ENCODE data around the gene IL1RAP. TPM values are rescaled to one million over a fixed set of nuclear protein-coding genes. Genes with fewer than 3 reads are reported as not detected.

IL1RAP gene
- total and polyA plus RNA-seq, 2 experiments from 2014 or later, result 14.6 to 46.5 TPM

GRCh38 chr3:190491533-190492054 is 22.3 kb upstream of the IL1RAP start:
- no peaks in the 10 kb centered on the region for H3K79me2 ChIP-seq
- H3K4me2 ChIP-seq, result no peak overlapping the region
- H3K9me3 ChIP-seq (ENCODE audit: low read depth), result no peaks in the 10 kb centered on the region
- no peaks in the 10 kb centered on the region for H4K20me1 ChIP-seq (ENCODE audit: insufficient read depth, poor library complexity, severe bottlenecking)
- no peaks in the 10 kb centered on the region for H3K9me2 ChIP-seq (replicated peaks; ENCODE audit: insufficient read depth)
- no peaks in the 10 kb centered on the region for H3K36me3 ChIP-seq (replicated peaks; ENCODE audit: insufficient read depth, low read depth)
- H3K4me3 ChIP-seq, result no peak overlapping the region
- H2AFZ ChIP-seq, result no peak overlapping the region
- no peak overlapping the region for H3K27ac ChIP-seq
- 77% methylated on average over 4 of the region's 4 CpGs for WGBS (ENCODE audit: low lambda C conversion rate, missing lambda C conversion rate)
- H3K27me3 ChIP-seq, result no peaks in the 10 kb centered on the region
- no peaks in the 10 kb centered on the region for H3K4me1 ChIP-seq (ENCODE audit: insufficient read depth)
- no peak for DNase-seq (ENCODE audit: low spot score)
- TF ChIP-seq EZH2 (IDR thresholded peaks at IDR 0.05; ENCODE audit: borderline replicate concordance), result no peak
- TF ChIP-seq, protein P1, sequence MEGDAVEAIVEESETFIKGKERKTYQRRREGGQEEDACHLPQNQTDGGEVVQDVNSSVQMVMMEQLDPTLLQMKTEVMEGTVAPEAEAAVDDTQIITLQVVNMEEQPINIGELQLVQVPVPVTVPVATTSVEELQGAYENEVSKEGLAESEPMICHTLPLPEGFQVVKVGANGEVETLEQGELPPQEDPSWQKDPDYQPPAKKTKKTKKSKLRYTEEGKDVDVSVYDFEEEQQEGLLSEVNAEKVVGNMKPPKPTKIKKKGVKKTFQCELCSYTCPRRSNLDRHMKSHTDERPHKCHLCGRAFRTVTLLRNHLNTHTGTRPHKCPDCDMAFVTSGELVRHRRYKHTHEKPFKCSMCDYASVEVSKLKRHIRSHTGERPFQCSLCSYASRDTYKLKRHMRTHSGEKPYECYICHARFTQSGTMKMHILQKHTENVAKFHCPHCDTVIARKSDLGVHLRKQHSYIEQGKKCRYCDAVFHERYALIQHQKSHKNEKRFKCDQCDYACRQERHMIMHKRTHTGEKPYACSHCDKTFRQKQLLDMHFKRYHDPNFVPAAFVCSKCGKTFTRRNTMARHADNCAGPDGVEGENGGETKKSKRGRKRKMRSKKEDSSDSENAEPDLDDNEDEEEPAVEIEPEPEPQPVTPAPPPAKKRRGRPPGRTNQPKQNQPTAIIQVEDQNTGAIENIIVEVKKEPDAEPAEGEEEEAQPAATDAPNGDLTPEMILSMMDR (IDR thresholded peaks at IDR 0.05; ENCODE audit: poor library complexity), result no peak
- TF ChIP-seq EZH2phosphoT487 (IDR thresholded peaks at IDR 0.05; ENCODE audit: low read depth, severe bottlenecking, unreplicated experiment), result no peak

DNA sequence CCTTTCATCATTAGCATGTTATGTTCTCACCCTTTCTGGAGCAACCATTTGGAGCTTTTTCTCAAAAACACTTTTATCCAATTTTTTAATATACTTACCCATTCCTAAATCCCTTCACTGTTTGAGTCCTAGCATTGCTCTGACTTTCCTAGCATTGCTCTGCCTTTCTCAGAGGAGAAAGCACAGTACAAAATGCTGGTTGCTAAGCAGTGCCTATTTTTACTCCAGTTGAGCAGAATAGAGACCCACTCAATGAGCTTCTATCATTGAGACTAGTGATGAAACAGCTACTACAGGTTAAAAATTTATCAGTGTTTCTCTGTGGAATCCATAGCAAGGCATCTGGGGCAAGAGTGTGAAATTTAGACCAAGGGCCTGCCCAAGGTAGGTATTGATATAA is 21.8 kb upstream of the IL1RAP start:
- DNase-seq (ENCODE audit: low spot score), result no peak
- TF ChIP-seq EZH2 (IDR thresholded peaks at IDR 0.05; ENCODE audit: borderline replicate concordance), result no peak
- no peak for TF ChIP-seq EZH2phosphoT487 (IDR thresholded peaks at IDR 0.05; ENCODE audit: low read depth, severe bottlenecking, unreplicated experiment)
- TF ChIP-seq, protein P1 (IDR thresholded peaks at IDR 0.05; ENCODE audit: poor library complexity), result no peak

DNA sequence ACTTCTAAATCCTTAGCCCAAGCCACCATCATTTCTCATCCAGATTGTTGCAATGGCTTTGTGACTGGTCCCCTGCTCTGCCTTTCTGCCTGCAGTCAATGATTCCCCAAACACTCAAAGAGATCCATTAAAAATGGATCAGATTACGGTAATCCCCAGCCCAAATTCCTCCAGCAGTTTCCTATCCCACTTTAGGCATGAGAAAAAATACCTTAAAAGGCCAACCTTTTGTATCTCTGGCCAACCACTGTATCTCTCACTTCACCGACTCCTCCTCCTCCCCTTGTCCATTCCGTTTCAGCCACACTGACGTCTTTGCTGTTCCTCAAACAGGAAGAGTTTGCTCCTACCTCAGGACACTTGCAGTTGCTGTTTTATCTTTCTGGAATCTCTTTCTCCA is 20.9 kb upstream of the IL1RAP start:
- no peak overlapping the region for H3K27ac ChIP-seq
- H3K79me2 ChIP-seq, result no peaks in the 10 kb centered on the region
- 78% methylated on average over 4 of the region's 4 CpGs for WGBS (ENCODE audit: low lambda C conversion rate, missing lambda C conversion rate)
- no peak overlapping the region for H3K4me2 ChIP-seq
- H3K27me3 ChIP-seq, result no peaks in the 10 kb centered on the region
- H3K4me3 ChIP-seq, result no peak overlapping the region
- no peaks in the 10 kb centered on the region for H3K9me2 ChIP-seq (replicated peaks; ENCODE audit: insufficient read depth)
- H4K20me1 ChIP-seq (ENCODE audit: insufficient read depth, poor library complexity, severe bottlenecking), result no peaks in the 10 kb centered on the region
- DNase-seq (ENCODE audit: low spot score), result no peak
- H3K36me3 ChIP-seq (replicated peaks; ENCODE audit: insufficient read depth, low read depth), result no peaks in the 10 kb centered on the region
- no peaks in the 10 kb centered on the region for H3K4me1 ChIP-seq (ENCODE audit: insufficient read depth)
- H2AFZ ChIP-seq, result no peak overlapping the region
- no peaks in the 10 kb centered on the region for H3K9me3 ChIP-seq (ENCODE audit: low read depth)
- TF ChIP-seq EZH2 (IDR thresholded peaks at IDR 0.05; ENCODE audit: borderline replicate concordance) (no peak), EZH2phosphoT487 (IDR thresholded peaks at IDR 0.05; ENCODE audit: low read depth, severe bottlenecking, unreplicated experiment) (no peak)
- TF ChIP-seq, protein P1 (IDR thresholded peaks at IDR 0.05; ENCODE audit: poor library complexity), result no peak

More for the DNA sequence above, 21.8 kb upstream of the IL1RAP start:
- H3K27ac ChIP-seq, result no peak overlapping the region
- H3K79me2 ChIP-seq, result no peaks in the 10 kb centered on the region
- no peaks in the 10 kb centered on the region for H3K9me3 ChIP-seq (ENCODE audit: low read depth)
- H3K4me2 ChIP-seq, result no peak overlapping the region
- no peaks in the 10 kb centered on the region for H3K9me2 ChIP-seq (replicated peaks; ENCODE audit: insufficient read depth)
- no peaks in the 10 kb centered on the region for H3K36me3 ChIP-seq (replicated peaks; ENCODE audit: insufficient read depth, low read depth)
- no peak overlapping the region for H2AFZ ChIP-seq
- H3K4me3 ChIP-seq, result no peak overlapping the region
- H4K20me1 ChIP-seq (ENCODE audit: insufficient read depth, poor library complexity, severe bottlenecking), result no peaks in the 10 kb centered on the region
- no peaks in the 10 kb centered on the region for H3K4me1 ChIP-seq (ENCODE audit: insufficient read depth)
- H3K27me3 ChIP-seq, result no peaks in the 10 kb centered on the region

- Histone ChIP-seq H3K36me3 (replicated peaks; ENCODE audit: insufficient read depth, low read depth) (no peaks in the 10 kb centered on the region), H3K4me1 (ENCODE audit: insufficient read depth) (no peaks in the 10 kb centered on the region), H3K4me3 (no peak overlapping the region), H3K27ac (no peak overlapping the region), H3K9me2 (replicated peaks; ENCODE audit: insufficient read depth) (no peaks in the 10 kb centered on the region), H4K20me1 (ENCODE audit: insufficient read depth, poor library complexity, severe bottlenecking) (no peaks in the 10 kb centered on the region), H3K9me3 (ENCODE audit: low read depth) (no peaks in the 10 kb centered on the region), H3K27me3 (no peaks in the 10 kb centered on the region), H3K79me2 (no peaks in the 10 kb centered on the region), H2AFZ (no peak overlapping the region), H3K4me2 (no peak overlapping the region)
- TF ChIP-seq, protein P1 (IDR thresholded peaks at IDR 0.05; ENCODE audit: poor library complexity), result no peak
- no peak for TF ChIP-seq EZH2phosphoT487 (IDR thresholded peaks at IDR 0.05; ENCODE audit: low read depth, severe bottlenecking, unreplicated experiment)
- TF ChIP-seq EZH2 (IDR thresholded peaks at IDR 0.05; ENCODE audit: borderline replicate concordance), result no peak
- no peak for DNase-seq (ENCODE audit: low spot score)
These were observed 19.0 kb upstream of the IL1RAP start for GRCh38 chr3:190494907-190495306.

Data from hepatocyte (in vitro differentiated cells).